Stimulated activated naive CD8-positive, alpha-beta T cell treated with anti-CD3 and anti-CD28 coated beads, Interleukin-15, amount 100 ng/mL, for 72 hours (primary cell): ENCODE results near the gene GABRB1.

ENCODE experiments used
- ATAC-seq: fragments of 150-1000 bp; cut with Tn5 transposase; 2 replicates; pipeline ENCODE4 v1.10.0; 2021; ENCODE audit warnings: mild to moderate bottlenecking, moderate library complexity
- DNase-seq, 2 donors: peaks; one replicate each; pipeline ENCODE4 v3.0.0; 2021 to 2022
- H3K27ac Mint-ChIP-seq, 2 donors: one replicate each; pipeline ENCODE4 v1.8.0; 2022; ENCODE audit warnings: mild to moderate bottlenecking in 2 of 2, mixed read lengths in 2 of 2, moderate library complexity in 2 of 2
- H3K27me3 Mint-ChIP-seq: one replicate; pipeline ENCODE4 v1.8.0; 2022; ENCODE audit warnings: mixed read lengths
- H3K4me1 Mint-ChIP-seq: one replicate; pipeline ENCODE4 v1.8.0; 2022; ENCODE audit warnings: mild to moderate bottlenecking, mixed read lengths
- H3K4me3 Mint-ChIP-seq, 2 donors: one replicate each; pipeline ENCODE4 v1.8.0; 2022; ENCODE audit warnings: mild to moderate bottlenecking in 2 of 2, mixed read lengths in 2 of 2, moderate library complexity in 1 of 2
- H3K9me3 Mint-ChIP-seq, 2 donors: one replicate each; pipeline ENCODE4 v1.8.0; 2022; ENCODE audit warnings: mixed read lengths in 2 of 2

The GABRB1 gene

DNA sequence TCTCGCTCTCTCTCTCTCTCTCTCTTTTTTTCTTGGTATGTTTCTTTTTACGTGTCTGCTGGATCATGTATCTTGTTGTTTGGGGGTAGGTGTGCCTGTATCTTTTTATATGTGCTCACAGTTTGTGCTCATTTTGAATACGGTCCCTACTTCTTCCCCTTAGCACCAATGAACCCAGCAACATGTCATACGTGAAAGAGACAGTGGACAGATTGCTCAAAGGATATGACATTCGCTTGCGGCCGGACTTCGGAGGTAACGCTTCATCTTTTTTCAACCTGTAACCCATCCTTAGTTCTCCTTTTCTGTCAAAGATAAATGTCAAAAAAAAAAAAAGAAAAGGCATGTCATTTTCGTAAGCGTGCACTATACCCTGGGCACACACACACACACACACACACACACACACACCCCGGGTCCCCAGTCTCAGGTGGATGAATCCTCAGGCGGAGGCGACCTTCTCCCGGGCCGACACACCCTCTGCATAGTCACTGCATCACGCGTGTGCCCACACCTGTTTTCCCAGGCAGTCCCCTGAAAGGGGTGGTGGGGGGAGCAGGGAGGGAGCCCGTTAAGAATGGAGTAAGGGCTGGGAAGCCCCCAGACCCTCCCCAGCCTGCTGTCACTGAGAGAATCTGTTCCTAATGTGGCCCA, 511 bp downstream of the GABRB1 start:
- peaks cover 24% of the 10 kb centered on the region for H3K4me1 Mint-ChIP-seq
- peak; percentile 44 for ATAC-seq
- H3K9me3 Mint-ChIP-seq = no peaks in the 10 kb centered on the region
- H3K4me3 Mint-ChIP-seq = peak overlapping the region; percentile 55 to 76
- H3K27ac Mint-ChIP-seq = no peak overlapping the region
- H3K27me3 Mint-ChIP-seq = peaks cover 46% of the 10 kb centered on the region
- no peak for DNase-seq

DNA sequence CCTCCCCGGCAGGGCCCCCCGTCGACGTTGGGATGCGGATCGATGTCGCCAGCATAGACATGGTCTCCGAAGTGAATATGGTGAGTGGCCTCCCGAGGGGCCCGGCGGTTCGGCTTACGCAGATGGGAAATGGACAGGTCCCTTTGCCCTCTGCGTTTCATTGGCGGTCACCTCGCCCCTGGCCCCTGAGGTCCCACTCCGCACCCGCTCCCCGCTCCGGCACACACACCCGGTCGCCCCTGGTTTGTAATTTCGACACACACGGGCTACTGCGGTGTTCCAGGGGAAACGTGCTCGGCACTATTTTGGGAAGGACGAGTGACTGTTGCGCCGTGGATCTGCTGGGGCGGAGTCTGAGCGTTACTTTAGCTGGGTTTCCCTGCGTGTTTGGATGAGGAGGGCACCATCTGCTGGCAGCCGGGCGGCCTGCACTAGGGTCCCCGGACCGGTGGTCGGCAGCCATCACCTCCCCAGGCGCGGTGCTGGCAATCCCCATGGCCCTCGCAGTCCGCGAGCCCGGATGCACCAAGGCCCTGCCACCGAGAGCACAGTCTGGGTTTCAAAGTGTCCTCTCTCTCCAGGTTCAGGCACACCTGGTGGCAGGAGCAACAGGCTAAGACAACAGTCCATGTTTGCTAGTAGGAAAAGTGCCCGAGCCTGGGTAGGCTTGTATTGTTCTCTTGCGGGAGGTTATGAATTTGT, 1.2 kb downstream of the GABRB1 start:
- H3K27ac Mint-ChIP-seq = no peak overlapping the region
- ATAC-seq = peak; percentile 92
- no peaks in the 10 kb centered on the region for H3K9me3 Mint-ChIP-seq
- peak overlapping the region; percentile 55 to 76 for H3K4me3 Mint-ChIP-seq
- DNase-seq = peak; percentile 57 to 67
- H3K4me1 Mint-ChIP-seq = peaks cover 24% of the 10 kb centered on the region
- H3K27me3 Mint-ChIP-seq = peaks cover 46% of the 10 kb centered on the region

DNA sequence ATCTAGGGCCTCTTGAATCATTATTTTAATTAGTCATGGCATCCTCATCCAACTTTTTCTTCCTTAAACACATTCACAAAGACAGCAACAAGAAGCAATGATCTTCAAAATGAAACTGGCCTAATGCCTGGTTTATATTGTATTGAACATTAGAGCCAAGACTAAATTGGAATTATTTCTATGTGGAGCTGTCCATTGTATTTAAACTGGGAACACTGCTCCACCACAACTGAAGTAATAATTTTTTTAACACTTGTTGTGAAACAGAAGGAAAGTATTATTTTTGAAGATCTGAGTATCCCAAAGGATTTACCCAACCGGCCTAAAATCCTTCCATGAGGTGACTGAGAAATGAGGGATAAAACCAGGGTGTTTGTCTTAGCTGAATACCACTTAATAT, 6.9 kb downstream of the GABRB1 start:
- Mint-ChIP-seq H3K4me3 (no peak overlapping the region), H3K27me3 (peaks cover 8% of the 10 kb centered on the region), H3K9me3 (no peaks in the 10 kb centered on the region), H3K4me1 (no peaks in the 10 kb centered on the region), H3K27ac (no peak overlapping the region)
- no peak for DNase-seq
- no peak for ATAC-seq

DNA sequence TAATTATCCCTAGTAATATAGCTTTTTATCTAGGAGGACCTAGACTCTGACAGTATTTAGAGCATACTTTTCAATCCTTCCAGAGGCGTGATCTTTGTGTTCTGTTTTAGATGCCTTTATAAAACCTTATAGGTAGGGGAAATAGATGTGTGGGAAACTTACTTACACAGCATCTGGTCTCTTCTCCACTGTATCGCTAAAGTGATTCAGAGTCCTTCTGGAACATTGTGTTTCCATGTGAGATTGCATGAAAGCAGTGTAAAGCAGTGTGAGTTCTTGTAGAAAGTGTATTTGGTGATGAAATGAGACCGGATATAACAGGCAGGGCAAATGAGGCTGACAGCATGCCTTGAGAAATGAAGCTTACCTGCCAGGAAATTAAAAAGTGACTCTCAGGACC, 9.5 kb downstream of the GABRB1 start:
- no peaks in the 10 kb centered on the region for H3K4me1 Mint-ChIP-seq
- no peak for ATAC-seq

DNA sequence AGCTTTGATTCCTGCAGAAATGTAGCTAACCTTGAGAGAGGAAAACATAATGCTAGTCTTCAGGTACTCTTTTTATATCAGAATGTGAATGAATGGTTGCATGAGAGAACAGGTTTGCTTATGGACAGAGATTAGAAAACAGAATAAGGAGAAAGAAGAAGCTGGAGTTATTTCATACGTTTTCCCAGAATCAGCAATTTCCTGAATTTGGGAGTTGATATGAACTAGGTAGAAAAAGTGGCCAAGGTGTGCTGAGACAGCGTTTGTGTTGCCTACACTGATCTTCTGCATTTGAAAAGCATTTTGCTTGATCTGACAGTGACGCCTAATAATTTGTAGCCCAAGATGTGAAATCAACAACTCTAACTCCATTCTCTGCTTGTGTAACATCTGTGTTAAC, 12.5 kb downstream of the GABRB1 start:
- Mint-ChIP-seq H3K4me3 (no peak overlapping the region), H3K27ac (no peak overlapping the region), H3K9me3 (no peaks in the 10 kb centered on the region), H3K27me3 (no peaks in the 10 kb centered on the region), H3K4me1 (no peaks in the 10 kb centered on the region)
- DNase-seq (no peak), ATAC-seq (no peak)

More for the DNA sequence above, 9.5 kb downstream of the GABRB1 start:
- DNase-seq = no peak
- Mint-ChIP-seq H3K9me3 (no peaks in the 10 kb centered on the region), H3K27ac (no peak overlapping the region), H3K27me3 (peaks cover under 1% of the 10 kb centered on the region), H3K4me3 (no peak overlapping the region)

DNA sequence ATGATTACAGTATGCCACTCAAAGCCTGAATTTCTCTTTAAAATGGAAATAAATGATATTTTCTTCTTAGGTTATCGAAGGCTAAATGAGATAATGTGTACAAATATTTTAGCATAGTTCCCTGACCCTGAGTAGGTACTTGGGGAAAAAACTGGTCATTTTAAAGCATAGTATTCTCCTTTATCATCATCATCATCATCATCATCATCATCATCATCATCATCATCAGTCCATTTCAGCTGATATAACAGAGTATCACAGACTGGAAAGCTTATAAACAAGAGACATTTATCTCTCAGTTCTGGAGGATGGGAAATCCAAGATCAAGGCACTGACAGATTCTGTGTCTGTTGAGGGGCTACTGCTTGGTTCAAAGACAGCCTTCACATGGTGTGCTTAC, 13.9 kb downstream of the GABRB1 start:
- no peaks in the 10 kb centered on the region for H3K9me3 Mint-ChIP-seq
- no peaks in the 10 kb centered on the region for H3K4me1 Mint-ChIP-seq
- ATAC-seq (no peak), DNase-seq (no peak)
- H3K4me3 Mint-ChIP-seq = no peak overlapping the region
- H3K27me3 Mint-ChIP-seq = no peaks in the 10 kb centered on the region
- no peak overlapping the region for H3K27ac Mint-ChIP-seq

DNA sequence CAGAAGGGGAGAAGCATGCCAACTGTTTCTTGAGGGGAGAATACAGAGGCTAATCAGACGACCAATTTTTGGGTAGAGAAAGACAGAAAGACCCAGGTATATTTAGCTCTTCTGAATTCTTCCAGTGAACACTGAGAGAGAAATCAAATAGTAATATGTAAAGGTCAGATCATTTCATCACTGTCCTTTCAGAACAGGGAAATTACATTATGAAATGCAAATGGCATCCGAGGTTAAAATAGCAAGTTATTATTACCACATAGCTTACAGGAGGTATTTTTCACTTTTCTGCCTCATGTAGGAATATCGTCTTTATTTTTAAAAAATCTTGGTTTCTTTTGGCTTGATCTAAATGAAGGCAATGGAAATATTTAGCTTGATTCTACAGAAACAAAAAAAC, 18.0 kb downstream of the GABRB1 start:
- H3K4me1 Mint-ChIP-seq = no peaks in the 10 kb centered on the region
- no peak for ATAC-seq
- H3K27ac Mint-ChIP-seq = no peak overlapping the region
- DNase-seq = no peak
- no peak overlapping the region for H3K4me3 Mint-ChIP-seq
- H3K27me3 Mint-ChIP-seq = peaks cover 21% of the 10 kb centered on the region
- no peaks in the 10 kb centered on the region for H3K9me3 Mint-ChIP-seq

DNA sequence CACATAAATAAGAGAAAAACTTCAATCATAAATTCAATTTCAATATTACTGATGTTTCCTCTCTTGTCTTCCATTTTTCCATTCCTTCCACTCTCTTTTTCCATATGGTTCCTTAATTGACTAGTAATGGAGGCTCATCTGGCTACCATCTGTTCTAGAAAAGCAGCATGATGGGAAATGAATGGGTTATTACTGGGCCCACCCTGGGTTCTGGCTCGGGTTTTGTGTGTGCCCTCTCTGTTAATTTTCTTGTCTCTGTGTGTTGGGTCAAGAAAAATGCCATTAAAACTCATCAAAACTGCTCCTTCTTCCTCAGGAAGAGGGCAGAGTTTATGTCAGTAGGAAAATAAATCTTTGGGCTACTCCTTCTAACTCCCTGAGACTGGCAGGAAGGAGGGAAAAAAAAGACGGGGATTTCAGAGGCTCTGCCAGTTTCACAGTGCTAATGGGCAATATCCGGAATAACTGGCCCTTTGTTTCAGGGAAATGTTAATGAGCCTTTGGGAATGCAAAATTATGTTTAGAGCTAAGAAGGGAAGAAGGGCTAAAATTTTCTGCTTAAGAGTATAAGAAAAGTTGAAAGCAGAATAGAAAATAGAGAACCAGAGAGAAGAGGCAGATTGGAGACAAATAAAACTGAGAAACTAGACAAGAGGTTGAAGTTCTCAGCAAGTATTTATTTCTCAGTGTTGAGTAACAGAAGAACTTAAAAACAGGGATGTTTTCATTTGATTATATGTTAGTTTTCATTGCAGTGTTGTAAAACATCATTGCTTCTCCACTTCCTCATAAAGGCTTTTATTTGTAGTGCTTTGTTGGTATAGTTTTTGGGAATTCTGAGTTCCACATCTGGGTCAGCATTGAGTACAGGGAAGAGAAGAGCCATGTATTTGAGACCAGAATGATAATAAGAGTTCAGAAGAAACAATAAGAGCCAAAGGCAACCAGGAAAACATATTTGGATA, 19.7 kb downstream of the GABRB1 start:
- H3K4me1 Mint-ChIP-seq = no peaks in the 10 kb centered on the region
- no peak overlapping the region for H3K4me3 Mint-ChIP-seq
- peaks cover 21% of the 10 kb centered on the region for H3K27me3 Mint-ChIP-seq
- no peak overlapping the region for H3K27ac Mint-ChIP-seq
- no peak for DNase-seq
- no peak for ATAC-seq
- no peaks in the 10 kb centered on the region for H3K9me3 Mint-ChIP-seq

DNA sequence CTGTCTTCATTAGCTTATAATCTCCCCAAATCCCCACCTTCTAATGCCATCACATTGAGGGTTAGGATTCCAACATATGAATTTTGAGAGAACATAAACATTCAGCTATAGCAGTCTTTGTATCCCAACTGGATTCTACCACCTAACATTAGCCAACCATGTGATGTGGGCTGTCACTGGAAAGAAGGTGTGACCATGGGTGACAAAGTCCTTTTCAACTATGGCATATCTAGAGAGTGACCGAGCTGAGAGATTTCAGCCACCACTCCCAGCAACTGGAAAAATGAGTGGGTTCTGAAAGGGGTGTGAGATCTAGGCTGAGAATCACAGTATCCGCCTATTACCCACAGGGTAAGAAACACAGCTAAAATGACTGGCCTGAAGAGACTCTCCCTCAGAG, 22.1 kb downstream of the GABRB1 start:
- H3K27ac Mint-ChIP-seq = no peak overlapping the region
- H3K4me1 Mint-ChIP-seq = no peaks in the 10 kb centered on the region
- DNase-seq (no peak), ATAC-seq (no peak)
- H3K27me3 Mint-ChIP-seq = peaks cover 21% of the 10 kb centered on the region
- no peaks in the 10 kb centered on the region for H3K9me3 Mint-ChIP-seq
- H3K4me3 Mint-ChIP-seq = no peak overlapping the region

DNA sequence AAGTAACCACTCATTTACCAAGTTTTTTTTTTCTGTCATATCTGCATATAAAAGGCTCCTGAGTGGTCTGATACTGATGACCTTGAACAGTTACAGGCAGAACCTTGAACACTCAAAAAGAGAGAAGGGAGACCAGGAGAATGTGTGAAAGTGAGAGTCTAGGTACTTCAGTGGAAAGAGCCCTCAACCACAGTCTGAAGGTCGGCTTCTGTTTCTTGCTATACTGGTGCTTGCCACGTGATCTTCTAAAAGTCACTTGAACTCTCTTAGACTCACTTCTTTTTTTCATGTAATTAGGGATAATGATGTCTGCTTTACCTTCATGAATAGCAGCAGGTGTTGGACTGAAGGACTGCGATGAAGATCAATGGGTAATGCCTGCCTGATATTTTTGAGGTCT, 22.8 kb downstream of the GABRB1 start:
- ATAC-seq (no peak), DNase-seq (no peak)
- Mint-ChIP-seq H3K27me3 (peaks cover 21% of the 10 kb centered on the region), H3K27ac (no peak overlapping the region), H3K4me1 (no peaks in the 10 kb centered on the region), H3K4me3 (no peak overlapping the region), H3K9me3 (no peaks in the 10 kb centered on the region)

DNA sequence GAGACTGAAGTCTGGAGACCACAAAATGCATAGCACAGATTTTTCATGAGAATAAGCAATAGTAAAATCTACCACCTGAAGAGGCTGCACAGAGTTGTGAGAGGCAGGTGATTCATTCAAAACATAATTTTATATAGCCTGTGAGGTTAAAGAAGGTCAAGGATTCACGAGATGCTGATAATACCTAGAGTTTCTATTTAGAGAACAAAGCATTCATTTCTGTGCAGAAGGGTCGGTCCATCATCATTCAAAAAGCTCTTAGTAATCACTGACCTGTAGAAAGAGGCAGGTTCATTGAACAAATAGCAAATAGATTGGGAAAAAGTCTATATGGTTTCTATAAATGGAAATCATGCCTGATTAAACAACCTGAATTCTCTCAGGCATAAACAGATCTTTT, 26.6 kb downstream of the GABRB1 start:
- Mint-ChIP-seq H3K4me3 (no peak overlapping the region), H3K27ac (peak overlapping the region in 1 of 2 donors; percentile 25), H3K27me3 (no peaks in the 10 kb centered on the region), H3K9me3 (no peaks in the 10 kb centered on the region), H3K4me1 (no peaks in the 10 kb centered on the region)
- DNase-seq = no peak
- ATAC-seq = no peak

DNA sequence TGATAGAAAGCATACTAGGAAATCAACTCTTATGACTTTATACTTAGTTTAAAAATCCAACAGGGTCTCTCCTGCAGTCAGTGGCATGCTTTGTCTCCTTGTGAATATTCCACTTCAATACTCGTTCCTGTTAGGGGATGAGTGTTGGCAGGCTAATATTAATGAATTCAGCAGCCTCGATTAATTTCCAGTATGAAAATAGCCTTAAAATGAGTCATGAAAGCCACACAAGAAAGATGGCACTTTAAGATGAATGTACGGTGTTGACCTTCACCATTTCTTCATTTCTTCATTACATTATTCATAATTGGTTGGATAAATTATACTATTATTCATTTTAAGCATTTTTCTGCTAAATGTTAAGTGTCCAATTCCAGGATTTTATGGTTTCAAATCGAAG, 29.2 kb downstream of the GABRB1 start:
- no peak for DNase-seq
- Mint-ChIP-seq H3K9me3 (no peaks in the 10 kb centered on the region), H3K27ac (no peak overlapping the region), H3K27me3 (no peaks in the 10 kb centered on the region), H3K4me1 (no peaks in the 10 kb centered on the region), H3K4me3 (no peak overlapping the region)
- no peak for ATAC-seq

DNA sequence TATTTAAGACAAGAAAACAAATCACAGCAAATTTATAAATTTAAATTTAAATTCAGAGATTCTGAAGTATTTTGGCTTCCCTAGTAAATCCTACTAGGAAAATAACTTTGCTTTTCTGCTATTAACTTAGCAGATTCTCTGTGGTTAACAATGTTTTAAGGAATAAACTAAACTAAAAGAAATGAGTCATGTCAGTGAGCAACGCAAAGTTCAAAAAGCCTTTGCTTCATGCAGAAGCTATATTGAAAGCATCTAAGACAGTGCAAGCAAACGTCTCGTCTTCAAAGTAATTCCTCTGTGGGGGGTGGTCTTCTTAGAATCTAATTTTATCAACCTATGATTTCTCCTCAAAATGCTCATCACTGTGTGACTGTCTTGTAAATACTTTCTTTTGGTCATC, 30.1 kb downstream of the GABRB1 start:
- H3K4me3 Mint-ChIP-seq = no peak overlapping the region
- no peak overlapping the region for H3K27ac Mint-ChIP-seq
- H3K9me3 Mint-ChIP-seq = no peaks in the 10 kb centered on the region
- ATAC-seq = no peak
- DNase-seq = no peak
- H3K27me3 Mint-ChIP-seq = no peaks in the 10 kb centered on the region
- no peaks in the 10 kb centered on the region for H3K4me1 Mint-ChIP-seq

DNA sequence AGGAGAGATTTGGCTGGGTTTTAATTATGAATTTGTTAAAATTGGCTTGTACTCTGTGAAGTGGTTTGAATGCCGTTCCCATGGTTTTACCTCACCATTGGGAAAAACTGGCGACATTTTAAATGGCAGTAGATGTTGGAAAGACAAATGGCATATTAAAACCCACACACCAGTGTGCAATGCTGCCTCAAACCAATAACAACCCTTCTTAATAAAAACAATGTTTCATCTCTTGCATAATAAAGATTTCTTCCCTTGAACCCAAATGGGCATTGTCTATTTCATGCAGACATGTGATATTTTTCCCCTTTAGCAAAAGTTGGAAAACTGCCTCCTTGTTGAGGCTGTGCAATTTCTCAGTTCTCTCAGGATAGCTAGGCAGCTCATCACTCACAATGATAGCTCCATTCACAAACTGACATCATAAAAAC, 33.7 kb downstream of the GABRB1 start:
- Mint-ChIP-seq H3K27ac (no peak overlapping the region), H3K27me3 (peaks cover 13% of the 10 kb centered on the region), H3K4me3 (no peak overlapping the region), H3K9me3 (peaks cover 0 to 6% of the 10 kb centered on the region in 2 donors), H3K4me1 (no peaks in the 10 kb centered on the region)
- DNase-seq = no peak
- ATAC-seq = no peak

DNA sequence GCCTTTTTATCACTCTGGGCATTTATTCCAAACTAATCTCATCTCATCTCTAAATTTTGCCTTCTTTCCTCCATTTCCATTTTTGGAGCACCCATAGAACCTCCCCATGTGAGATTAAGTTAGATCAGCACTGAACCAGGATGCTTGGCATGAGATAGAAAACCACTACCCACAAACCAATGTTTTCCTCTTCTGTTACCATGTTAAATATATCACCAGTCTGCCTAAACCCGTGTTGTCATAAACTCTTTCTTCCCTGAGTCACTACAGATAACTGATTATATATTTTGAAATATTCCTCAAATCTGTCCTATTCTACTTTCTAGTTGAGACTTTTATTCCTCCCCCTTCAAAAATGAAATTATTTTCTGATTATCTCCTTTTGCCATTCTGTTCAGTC, 37.6 kb downstream of the GABRB1 start:
- H3K27me3 Mint-ChIP-seq = peaks cover 24% of the 10 kb centered on the region

DNA sequence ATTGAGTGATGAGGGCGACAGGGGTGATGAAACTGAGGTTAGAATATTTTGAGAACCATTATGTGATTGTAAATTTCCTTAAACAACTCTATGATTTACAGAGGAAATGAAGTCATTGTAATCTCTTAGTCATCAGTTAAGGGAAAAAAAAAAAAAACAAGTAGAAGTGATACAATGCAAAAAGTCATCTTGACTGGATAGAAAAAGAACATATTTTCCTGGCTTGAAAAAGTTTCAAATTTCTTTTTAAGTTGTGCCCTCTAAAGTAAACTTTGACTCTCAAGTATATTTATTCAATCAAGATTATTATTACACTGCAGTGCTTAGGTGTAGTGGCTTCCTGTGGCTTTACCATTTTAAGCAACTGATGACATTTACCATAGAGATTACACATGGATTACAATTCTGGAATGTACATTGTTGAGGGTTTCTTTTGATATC, 40.6 kb downstream of the GABRB1 start:
- Mint-ChIP-seq H3K9me3 (peaks cover 8 to 14% of the 10 kb centered on the region in 2 donors), H3K4me3 (no peak overlapping the region), H3K4me1 (no peaks in the 10 kb centered on the region), H3K27ac (no peak overlapping the region), H3K27me3 (peaks cover 24% of the 10 kb centered on the region)
- DNase-seq (no peak), ATAC-seq (no peak)

More for the DNA sequence above, 37.6 kb downstream of the GABRB1 start:
- Mint-ChIP-seq H3K9me3 (peaks cover 8 to 14% of the 10 kb centered on the region in 2 donors), H3K27ac (no peak overlapping the region), H3K4me3 (no peak overlapping the region), H3K4me1 (no peaks in the 10 kb centered on the region)
- no peak for ATAC-seq
- no peak for DNase-seq
